GM19193 (cell line): Measurements from ENCODE around the gene CREB3L4.

ENCODE experiments used
- POLR2A ChIP-seq: IDR thresholded peaks from 4 replicates; pipeline ENCODE4 v1.6.1; 2011; ENCODE audit not compliant: insufficient read depth, insufficient read length; ENCODE audit errors: extremely low read depth

CREB3L4 gene

DNA sequence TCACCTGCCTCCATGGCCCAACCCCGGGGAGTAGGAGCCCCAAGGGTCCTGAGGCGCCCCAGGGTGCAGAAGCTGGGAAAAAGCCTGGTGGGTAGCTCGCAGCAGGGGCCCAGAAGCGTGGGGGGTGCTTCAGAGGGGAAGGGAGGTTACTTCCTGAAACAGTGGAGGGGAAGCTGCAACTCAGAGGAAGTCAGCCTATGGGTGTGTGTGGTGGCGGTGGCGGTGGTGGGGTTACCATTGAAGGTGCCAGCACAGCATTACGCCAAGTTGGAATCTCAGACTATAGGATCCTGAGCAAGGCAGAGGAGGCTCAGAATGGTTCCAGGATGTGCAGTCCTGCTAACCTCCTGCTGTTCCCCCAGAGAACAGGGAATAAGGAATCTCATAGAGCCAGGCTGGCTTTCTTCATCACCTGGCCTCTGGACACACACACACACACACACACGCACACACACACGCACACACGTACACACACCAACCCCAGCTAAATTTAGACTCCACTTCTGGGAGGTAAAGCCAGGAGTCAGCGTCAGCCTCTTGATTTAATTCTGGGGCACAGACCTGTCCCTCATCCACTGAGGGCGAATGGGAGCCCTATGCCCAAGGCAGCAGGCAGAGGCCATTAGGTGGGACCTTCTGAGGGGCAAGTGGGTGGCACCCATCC, 22.4 kb upstream of the CREB3L4 start:
- TF ChIP-seq POLR2A, result peak; percentile 65

DNA sequence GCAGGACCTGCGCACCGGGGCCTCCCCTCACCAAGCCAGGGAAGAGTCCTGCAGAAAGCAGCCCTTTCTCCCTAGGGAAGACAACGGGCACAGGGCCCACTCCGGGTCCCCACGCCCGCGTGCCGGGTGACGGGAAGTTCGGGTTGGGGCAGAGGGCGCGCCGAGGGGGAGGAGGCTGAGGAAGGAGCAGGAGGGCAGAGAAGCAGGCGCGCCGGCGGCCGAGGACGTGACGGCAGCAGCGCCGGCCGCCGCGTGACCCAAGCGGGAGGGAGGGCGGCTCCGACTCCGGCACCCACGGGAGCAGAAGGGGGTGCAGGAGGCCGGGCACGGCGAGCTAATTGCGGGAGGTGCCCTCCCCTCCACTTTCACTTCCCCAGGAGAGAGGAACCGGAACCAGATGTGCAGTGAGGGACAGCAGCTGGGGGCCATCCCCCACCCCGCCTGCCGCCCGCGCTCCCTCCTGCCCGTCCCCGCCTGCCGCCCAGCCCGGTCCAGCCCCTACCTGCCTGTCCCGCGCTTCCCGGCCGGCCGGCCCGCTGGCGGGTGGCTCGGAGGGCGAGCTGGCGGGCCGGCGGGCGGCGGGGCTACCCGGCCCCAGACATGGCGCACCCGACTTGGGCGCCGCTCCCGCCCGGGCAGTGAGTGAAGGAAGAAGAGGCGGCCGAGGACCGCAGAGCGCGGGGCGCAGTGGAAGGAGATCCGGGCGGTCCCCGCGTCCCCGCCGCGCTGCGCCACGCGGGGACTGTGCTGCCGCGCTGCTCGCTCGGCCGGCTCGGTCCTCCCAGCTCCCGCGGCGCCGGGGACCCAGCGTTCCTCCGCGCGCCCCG, 21.7 kb upstream of the CREB3L4 start:
- peak; percentile 60 for TF ChIP-seq POLR2A

DNA sequence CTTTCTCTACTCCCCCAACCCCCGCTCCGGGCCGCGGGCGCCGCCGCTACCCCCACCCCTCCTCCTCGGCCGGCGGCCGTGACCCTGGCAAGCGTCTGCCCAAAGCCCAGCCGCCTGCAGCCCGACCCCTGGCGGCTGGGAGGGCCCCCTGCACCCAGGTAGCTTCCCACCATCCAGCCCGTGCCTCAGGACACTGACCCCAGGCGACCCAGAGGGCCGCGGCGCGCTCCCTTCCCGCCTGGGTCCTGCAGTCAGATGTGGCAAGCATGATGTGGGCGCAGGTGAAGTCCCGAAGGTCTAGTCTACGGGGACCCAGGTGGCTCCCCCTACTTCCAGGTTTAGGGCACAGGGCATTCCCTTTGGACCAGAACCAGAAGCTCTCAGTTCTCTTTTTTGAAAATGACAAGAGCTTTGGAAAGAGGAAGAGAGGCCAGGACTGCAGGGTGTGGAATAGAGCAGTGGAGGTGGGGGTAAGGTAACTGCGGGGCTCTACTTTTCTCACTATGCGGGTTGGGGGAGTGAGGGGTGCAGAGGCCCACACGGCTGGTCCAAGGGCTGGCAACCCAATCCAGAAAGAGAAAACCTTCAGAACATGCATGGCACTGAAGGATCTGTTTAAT, 21.0 kb upstream of the CREB3L4 start, which contains the start of gene DENND4B:
DENND4B (minus strand) TSS at position 97 of the 620 bp plus-strand sequence. CDS start 2,344 bp downstream, outside the sequence.
- TF ChIP-seq POLR2A, result peak; percentile 54

DNA sequence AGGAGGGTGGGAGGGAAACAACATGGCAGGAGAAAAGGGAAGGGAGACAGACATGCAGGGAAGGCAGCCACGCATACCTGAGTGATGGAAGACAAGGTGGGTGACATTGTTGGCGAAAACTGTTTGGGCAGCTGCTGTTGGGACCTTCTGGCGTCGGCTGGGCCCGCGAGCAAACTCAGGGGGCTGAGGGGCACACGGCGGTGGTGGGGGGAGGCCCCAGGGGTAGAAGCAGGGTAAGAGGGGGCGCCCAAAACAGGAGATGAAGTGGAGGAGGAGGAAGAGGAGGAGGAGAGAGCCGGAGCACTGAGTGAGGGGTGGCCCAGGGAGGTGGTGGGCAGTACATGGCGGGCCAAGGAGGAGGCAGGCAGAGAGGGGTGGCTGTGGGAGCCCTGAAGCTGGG, 16.5 kb upstream of the CREB3L4 start:
- no peak for TF ChIP-seq POLR2A

DNA sequence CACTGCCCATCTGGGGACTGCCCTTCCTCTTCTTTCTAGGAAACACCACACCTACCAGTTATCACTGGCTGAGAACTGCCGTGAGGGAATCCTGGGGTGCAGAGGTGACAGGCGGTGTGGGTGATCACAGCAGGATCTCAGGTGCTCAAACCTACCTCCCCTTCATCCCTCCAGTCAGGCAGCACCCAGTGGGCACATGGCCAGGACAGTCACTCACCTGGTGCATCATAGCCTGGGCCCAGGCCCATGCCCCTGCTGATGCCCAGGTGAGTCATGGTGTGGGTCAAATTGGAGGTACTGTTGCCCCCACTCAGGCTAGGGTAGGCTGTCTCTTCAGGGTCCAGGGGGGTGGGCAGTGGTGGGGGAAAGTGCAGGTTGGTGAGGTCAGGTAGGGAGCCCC, 15.9 kb upstream of the CREB3L4 start:
- TF ChIP-seq POLR2A, result no peak

DNA sequence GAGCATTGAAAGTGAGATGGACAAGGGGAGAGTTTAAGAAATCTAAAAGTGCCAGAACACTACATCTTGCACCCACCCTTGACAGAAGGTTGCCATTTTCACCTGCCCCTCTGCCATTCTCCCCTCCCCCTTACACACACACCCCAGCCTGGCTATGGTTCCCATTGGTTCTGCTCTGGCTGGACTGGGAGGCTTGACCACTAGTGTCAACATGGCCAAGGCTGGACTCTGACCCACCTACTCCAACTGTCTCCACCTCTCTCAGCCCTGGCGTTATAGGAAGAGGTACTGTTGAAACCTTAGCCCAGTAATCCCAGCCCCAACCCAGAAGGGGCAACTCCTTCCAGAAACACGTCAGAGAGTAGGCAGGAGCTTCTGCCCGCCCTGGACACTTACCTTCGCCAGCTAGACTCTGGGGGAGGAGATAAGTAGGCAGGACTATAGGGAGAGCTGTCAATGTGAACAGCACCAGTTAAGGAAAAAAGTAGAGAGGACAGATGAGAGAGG, 13.8 kb upstream of the CREB3L4 start:
- TF ChIP-seq POLR2A, result no peak

DNA sequence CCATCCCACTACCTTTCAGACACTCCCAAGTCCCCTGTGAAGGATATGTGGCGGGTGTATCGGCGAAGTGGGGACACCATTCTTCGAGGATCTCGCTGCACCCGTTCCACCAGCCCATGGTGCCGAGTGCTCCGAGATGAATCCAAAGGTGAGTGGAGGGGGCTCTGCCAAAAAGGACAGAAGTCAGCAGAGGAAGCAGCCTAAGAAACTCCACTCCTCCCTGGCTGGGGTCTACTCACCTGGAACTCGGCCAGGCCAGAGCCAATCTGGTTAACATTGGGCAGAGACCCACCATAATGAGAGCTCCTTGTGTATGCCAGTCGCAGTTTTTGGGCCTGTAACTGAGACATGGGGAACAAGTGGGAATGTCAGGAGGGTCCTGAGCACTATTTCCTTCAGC, 12.9 kb upstream of the CREB3L4 start:
- no peak for TF ChIP-seq POLR2A

DNA sequence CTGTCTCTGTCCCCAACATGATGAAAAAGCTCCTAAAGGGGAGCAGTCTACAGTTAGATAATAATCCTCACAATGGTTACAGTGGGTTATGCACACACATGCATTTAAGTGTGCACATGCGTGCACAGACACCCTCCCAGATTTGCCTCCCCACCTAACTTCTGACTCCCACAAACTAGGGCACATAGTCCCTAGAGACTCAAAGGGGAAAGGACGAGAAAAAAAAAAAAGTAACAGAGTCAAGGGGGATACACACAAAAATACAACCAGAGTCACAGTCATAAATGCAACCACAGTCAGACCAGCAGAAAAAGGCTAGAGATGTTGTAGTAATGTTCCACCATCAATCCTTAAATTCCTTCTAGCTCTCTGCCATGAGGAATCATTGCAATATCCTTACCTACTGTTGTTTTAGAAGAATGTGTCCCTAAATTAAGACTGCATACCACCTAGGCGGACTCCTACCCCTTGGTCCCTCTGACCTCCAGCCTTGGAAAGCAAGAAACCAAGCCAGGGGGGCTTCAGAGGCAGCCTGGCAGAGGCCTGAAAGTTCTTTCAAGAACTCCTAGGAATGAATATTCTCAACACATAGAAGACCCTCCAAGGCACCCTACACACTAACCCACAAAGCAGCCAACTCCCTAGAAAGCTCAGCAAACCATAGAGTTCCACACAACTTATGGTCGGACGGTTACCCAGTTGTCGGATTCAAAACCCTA, 10.5 kb upstream of the CREB3L4 start:
- TF ChIP-seq POLR2A, result no peak

DNA sequence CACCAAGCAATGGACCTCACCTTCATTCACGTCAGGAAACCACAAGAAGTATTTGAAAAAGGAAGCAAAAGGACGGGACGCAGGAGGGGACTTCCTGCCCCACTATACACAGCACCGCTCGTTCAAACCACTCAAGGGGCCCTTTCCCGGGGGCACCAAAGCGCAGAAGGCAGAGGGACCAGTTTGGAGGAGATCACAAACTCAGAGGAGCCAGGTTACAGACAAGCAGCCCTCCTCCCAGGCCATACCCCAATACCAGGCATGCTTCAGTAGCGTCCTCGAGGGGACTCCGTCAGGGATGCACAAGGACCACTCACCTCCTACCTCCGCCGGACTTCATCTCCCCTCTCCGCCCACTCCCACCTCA, 10.0 kb upstream of the CREB3L4 start:
- TF ChIP-seq POLR2A, result peak; percentile 60

DNA sequence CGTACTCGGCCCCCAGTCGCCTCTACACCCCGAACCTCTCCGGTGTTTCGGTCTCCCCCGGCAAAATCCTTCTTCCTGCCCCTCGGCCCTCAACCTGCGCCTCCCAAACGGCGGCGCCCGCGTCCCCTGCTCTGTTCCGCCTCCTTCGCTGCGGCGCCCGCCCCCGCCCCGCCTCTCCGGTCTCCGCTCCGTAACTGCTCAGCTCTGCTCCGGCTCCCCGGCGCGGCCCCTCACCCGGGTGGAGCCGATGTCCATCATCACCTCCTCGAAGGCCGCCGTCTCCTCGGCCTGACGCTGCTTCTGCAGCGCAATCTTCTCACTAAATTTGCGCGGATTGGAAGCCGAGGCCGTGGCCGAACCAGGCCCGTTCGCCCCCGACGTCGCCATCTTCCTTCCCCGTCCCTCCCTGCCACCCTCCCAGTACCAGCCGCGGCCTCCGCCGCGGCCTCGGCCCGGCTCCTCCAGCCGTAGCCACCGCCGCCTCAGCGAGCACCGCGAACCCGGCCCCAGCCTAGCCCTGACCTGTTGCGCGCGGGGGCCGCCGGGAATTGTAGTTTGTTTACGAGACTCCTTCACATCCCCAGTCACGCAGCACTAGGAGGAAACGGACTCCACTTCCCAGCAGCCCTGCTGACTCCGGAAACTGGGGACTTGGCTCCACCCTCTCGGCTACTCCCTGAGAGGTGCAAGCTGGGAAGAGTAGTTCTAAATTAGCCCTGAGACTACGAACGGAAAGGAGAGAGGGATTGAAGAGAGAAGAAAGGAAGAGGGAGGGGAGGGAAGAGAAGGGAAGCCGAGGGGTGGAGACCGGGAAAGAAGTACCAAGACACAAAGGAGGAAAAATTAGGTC, 9.4 kb upstream of the CREB3L4 start, which contains the start of gene CRTC2:
CRTC2 (minus strand) TSS at position 502 of the 850 bp plus-strand sequence; CDS start at position 387, 115 bp downstream.
- TF ChIP-seq POLR2A, result peak; percentile 69

DNA sequence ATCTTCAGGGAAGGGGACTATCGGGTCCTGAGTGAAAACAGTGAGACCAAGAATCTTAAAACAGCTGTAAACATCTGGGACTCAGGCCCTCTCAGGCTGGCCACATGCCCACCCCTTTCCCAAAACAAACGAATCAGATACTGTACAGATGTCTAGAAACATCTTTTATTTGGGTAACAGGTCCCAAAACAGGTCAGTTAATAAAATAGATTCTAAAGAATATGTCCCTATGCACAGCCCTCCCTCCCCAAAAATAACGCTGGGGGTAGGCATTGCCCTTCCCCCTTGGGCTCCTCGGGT, 8.8 kb upstream of the CREB3L4 start:
- no peak for TF ChIP-seq POLR2A

DNA sequence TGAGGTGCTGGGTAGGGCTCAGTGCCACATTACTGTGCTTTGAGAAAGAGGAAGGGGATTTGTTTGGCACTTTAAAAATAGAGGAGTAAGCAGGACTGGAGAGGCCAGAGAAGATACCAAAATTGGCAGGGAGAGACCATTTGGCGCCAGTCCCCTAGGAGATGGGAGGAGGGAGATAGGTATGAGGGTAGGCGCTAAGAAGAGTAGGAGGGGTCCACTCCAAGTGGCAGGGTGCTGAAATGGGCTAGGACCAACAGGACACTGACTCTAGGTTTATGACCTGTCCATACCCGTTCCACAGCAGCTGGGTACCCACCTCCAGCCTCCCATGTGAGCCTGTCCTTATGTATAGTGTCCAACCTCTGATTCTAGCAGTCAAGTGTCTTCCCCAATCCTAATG, 8.2 kb upstream of the CREB3L4 start:
- TF ChIP-seq POLR2A, result no peak

DNA sequence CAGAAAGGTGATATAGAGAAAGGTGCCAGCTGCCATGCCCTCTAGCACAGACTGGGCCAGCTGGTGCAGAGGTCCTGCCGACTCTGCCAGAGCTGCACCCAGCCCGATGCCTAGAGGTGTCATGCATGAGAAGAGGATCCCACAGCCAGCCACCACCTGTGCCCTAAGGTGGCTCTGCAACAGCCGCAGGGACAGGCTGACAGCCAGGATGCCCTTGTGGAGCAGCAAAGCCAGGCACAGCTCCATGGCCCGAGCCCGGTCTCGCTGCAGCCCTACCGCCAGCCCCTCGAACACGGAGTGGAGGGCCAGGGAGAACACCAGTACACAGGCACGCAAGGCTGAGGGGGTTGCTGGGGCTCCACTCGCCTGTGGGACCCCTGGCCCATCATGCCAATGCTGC, 7.5 kb upstream of the CREB3L4 start:
- TF ChIP-seq POLR2A, result no peak

DNA sequence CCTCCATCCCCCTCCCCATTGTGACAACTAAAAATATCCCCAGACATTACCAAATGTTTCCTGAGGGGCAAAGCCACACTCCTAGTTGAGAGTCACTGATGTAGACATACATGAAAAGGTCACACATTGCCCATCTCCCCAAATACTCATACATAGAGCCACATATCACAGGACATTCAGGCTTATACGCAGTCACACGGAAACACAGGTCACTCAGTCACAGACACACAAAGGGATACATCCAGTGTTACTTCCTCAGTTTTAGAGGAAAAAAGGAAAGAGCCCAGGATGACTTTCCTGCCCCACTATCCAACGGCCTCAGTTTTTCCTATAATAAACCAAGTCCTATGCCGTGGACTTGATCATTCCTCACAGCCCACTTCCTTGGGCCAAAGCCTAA, 6.3 kb upstream of the CREB3L4 start:
- TF ChIP-seq POLR2A, result no peak
